GM12878 (cell line): ENCODE data around the gene CLEC18B.

Source experiments
- BHLHE40 ChIP-seq, 2 experiments: fragments of 450-650 bp in 1 of 2; IDR thresholded peaks; 2 replicates each; pipeline ENCODE4 v1.6.1; 2011 to 2017; ENCODE audit warnings: low read depth in 2 of 2, borderline replicate concordance in 1 of 2, improper control_type of control experiment in 1 of 2, low read length in 1 of 2, mild to moderate bottlenecking in 1 of 2
- CBX3 ChIP-seq: fragments of 200-600 bp; sonication (generic); IDR thresholded peaks from 2 replicates; pipeline ENCODE4 v1.6.1; 2016; ENCODE audit warnings: low read depth, borderline replicate concordance
- HDGF ChIP-seq: fragments of 450-650 bp; IDR thresholded peaks from 2 replicates; pipeline ENCODE4 v1.6.1; 2016; ENCODE audit warnings: antibody characterized with exemption
- POLR2A ChIP-seq: IDR thresholded peaks from 2 replicates; pipeline ENCODE4 v1.6.1; 2011; ENCODE audit warnings: low read depth, mild to moderate bottlenecking, low read length
- REST ChIP-seq: IDR thresholded peaks from 2 replicates; pipeline ENCODE4 v1.6.1; 2012; ENCODE audit warnings: mild to moderate bottlenecking, low read depth, low read length
- RFX5 ChIP-seq: IDR thresholded peaks from 2 replicates; pipeline ENCODE4 v1.6.1; 2011; ENCODE audit warnings: low read depth, low read length, improper control_type of control experiment

GRCh38 chr16:74455213-74455612, 33.9 kb upstream of the CLEC18B start:
- TF ChIP-seq POLR2A (no peak), HDGF (no peak), RFX5 (no peak), REST (no peak), CBX3 (no peak), BHLHE40 (IDR thresholded peaks at IDR 0.05; ENCODE audit: borderline replicate concordance in 1 of 2, low read depth in 2 of 2, low read length in 1 of 2) (no peak)
